Measurements from ENCODE around the gene RTN4RL1. TPM values are rescaled to one million over a fixed set of nuclear protein-coding genes. Genes with fewer than 3 reads are reported as not detected.

The RTN4RL1 gene
- total RNA-seq, 1 donor from 2014 or later, result 3.7 TPM

- no peaks in the 10 kb centered on the region for H3K36me3 ChIP-seq
- DNase-seq (ENCODE audit: extremely low spot score in 2 of 2), result no peak
- H3K4me1 ChIP-seq, result no peaks in the 10 kb centered on the region
- no peaks in the 10 kb centered on the region for H3K9me3 ChIP-seq
- H3K4me3 ChIP-seq, result no peak overlapping the region
- intact Hi-C loops (cut with DNase I), result no loop called here
- no peak for TF ChIP-seq POLR2AphosphoS5 (IDR thresholded peaks at IDR 0.05; ENCODE audit: insufficient read depth in 1 of 2, low read depth in 1 of 2)
- TF ChIP-seq, protein P1, sequence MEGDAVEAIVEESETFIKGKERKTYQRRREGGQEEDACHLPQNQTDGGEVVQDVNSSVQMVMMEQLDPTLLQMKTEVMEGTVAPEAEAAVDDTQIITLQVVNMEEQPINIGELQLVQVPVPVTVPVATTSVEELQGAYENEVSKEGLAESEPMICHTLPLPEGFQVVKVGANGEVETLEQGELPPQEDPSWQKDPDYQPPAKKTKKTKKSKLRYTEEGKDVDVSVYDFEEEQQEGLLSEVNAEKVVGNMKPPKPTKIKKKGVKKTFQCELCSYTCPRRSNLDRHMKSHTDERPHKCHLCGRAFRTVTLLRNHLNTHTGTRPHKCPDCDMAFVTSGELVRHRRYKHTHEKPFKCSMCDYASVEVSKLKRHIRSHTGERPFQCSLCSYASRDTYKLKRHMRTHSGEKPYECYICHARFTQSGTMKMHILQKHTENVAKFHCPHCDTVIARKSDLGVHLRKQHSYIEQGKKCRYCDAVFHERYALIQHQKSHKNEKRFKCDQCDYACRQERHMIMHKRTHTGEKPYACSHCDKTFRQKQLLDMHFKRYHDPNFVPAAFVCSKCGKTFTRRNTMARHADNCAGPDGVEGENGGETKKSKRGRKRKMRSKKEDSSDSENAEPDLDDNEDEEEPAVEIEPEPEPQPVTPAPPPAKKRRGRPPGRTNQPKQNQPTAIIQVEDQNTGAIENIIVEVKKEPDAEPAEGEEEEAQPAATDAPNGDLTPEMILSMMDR (IDR thresholded peaks at IDR 0.05), result no peak
- no peak for TF ChIP-seq POLR2A (IDR thresholded peaks at IDR 0.05)
- no peak overlapping the region for H3K27ac ChIP-seq
- no peaks in the 10 kb centered on the region for H3K27me3 ChIP-seq
Observed at GRCh38 chr17:1951920-1952319, 73.2 kb downstream of the RTN4RL1 start.

DNA sequence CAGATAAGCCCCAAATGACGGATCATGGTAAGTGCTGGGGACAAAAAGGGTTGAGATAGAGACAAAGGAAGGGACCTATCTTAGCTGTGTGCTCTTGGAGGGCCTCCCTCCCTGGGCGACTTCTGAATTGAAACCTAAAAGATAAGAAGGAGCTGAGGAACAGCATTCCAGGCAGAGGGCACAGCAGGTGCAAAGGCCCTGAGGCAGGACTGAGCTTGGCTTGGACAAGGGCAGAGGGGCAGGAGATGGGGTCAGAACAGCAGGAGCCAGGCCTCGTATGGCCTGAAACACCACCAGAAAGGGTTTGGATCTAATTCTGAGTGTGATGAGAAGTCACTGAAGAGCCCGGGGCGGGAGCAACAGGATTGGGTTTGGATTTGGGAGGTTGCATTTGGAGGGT, 75.4 kb downstream of the RTN4RL1 start:
- no peaks in the 10 kb centered on the region for H3K9me3 ChIP-seq
- H3K4me3 ChIP-seq, result no peak overlapping the region
- no peak for DNase-seq (ENCODE audit: extremely low spot score in 2 of 2)
- H3K27me3 ChIP-seq, result no peaks in the 10 kb centered on the region
- H3K36me3 ChIP-seq, result no peaks in the 10 kb centered on the region
- intact Hi-C loops (cut with DNase I), result no loop called here
- no peak for TF ChIP-seq POLR2A (IDR thresholded peaks at IDR 0.05)
- TF ChIP-seq, protein P1 (IDR thresholded peaks at IDR 0.05), result no peak
- TF ChIP-seq POLR2AphosphoS5 (IDR thresholded peaks at IDR 0.05; ENCODE audit: insufficient read depth in 1 of 2, low read depth in 1 of 2), result no peak
- H3K27ac ChIP-seq, result no peak overlapping the region
- H3K4me1 ChIP-seq, result no peaks in the 10 kb centered on the region

DNA sequence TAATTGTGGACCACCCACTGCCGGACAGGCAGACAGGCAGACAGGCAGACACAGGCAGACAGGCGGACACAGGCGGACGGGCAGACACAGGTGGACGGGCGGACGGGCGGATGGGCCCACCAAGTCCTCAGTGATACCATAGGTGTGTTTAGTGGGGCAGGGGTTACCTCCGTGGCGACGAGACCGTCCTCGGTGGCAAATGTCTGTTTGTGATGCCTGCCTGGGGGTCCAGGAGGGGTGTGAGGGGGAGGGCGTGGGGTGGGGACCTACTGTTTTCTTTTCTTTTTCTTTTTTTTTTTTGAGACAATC, 76.7 kb downstream of the RTN4RL1 start:
- H3K36me3 ChIP-seq, result no peaks in the 10 kb centered on the region
- H3K9me3 ChIP-seq, result no peaks in the 10 kb centered on the region
- TF ChIP-seq, protein P1 (IDR thresholded peaks at IDR 0.05), result no peak
- no peak for TF ChIP-seq POLR2A (IDR thresholded peaks at IDR 0.05)
- TF ChIP-seq POLR2AphosphoS5 (IDR thresholded peaks at IDR 0.05; ENCODE audit: insufficient read depth in 1 of 2, low read depth in 1 of 2), result no peak
- no peaks in the 10 kb centered on the region for H3K27me3 ChIP-seq
- intact Hi-C loops (cut with DNase I), result no loop called here
- DNase-seq (ENCODE audit: extremely low spot score in 2 of 2), result no peak
- no peaks in the 10 kb centered on the region for H3K4me1 ChIP-seq
- no peak overlapping the region for H3K27ac ChIP-seq
- H3K4me3 ChIP-seq, result no peak overlapping the region

- TF ChIP-seq, protein P1 (IDR thresholded peaks at IDR 0.05), result no peak
- TF ChIP-seq POLR2AphosphoS5 (IDR thresholded peaks at IDR 0.05; ENCODE audit: insufficient read depth in 1 of 2, low read depth in 1 of 2), result no peak
- no peak for TF ChIP-seq POLR2A (IDR thresholded peaks at IDR 0.05)
- intact Hi-C loops (cut with DNase I), result no loop called here
- H3K9me3 ChIP-seq, result no peaks in the 10 kb centered on the region
Observed at GRCh38 chr17:1947743-1948516, 77.2 kb downstream of the RTN4RL1 start.

DNA sequence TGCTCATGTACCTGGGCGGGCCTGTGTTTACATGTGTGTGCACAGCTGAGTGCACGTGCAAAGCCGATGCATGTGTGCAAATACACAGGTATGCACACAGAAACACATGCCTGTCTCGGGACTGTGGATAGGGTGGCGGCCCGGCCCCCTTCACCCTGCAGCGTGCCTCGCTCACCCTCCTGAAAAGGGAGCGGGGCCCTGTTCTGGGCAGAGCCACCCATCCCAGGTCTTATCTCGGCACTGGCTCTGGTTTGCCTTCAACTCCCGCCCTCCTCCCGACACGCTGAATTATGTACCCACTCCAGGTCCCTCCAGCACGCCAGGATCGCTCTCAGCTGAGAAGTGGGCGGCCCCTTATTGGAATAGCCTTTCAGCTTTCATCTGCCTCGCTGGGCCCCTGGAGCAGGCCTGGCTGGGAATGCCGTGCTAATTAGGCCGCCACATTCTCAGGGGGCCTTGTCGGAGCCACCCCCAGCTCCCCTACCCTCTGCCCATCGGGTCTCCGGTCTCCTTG, 77.8 kb downstream of the RTN4RL1 start:
- intact Hi-C loops (cut with DNase I), result no loop called here
- H3K4me3 ChIP-seq, result no peak overlapping the region
- no peaks in the 10 kb centered on the region for H3K4me1 ChIP-seq
- no peaks in the 10 kb centered on the region for H3K27me3 ChIP-seq
- no peak for DNase-seq (ENCODE audit: extremely low spot score in 2 of 2)
- no peak overlapping the region for H3K27ac ChIP-seq
- H3K36me3 ChIP-seq, result no peaks in the 10 kb centered on the region
- no peaks in the 10 kb centered on the region for H3K9me3 ChIP-seq
- TF ChIP-seq, protein P1 (IDR thresholded peaks at IDR 0.05), result no peak
- no peak for TF ChIP-seq POLR2AphosphoS5 (IDR thresholded peaks at IDR 0.05; ENCODE audit: insufficient read depth in 1 of 2, low read depth in 1 of 2)
- no peak for TF ChIP-seq POLR2A (IDR thresholded peaks at IDR 0.05)

More at GRCh38 chr17:1947743-1948516, 77.2 kb downstream of the RTN4RL1 start:
- Histone ChIP-seq H3K4me3 (no peak overlapping the region), H3K36me3 (no peaks in the 10 kb centered on the region), H3K4me1 (no peaks in the 10 kb centered on the region), H3K27me3 (no peaks in the 10 kb centered on the region), H3K27ac (no peak overlapping the region)
- no peak for DNase-seq (ENCODE audit: extremely low spot score in 2 of 2)

Data from vagina (tissue), 2 donors.